Keratinocyte (primary cell): ENCODE data around the gene RFTN1. TPM values are rescaled to one million over a fixed set of nuclear protein-coding genes. Genes with fewer than 3 reads are reported as not detected.

Experiments
- DNase-seq: peaks from one replicate; pipeline ENCODE4 v3.0.0-alpha.2; 2011; ENCODE audit warnings: low read depth, missing footprints, low spot score
- FAIRE-seq: peaks from 2 replicates; lab custom pipeline; 2011; peaks lifted over from hg19 to GRCh38; lab: Jason Lieb, UNC
- H2AFZ ChIP-seq: 2 replicates; pipeline ENCODE4 v1.6.0; 2012; ENCODE audit warnings: low read length, control low read depth, inconsistent platforms; ENCODE audit not compliant: control insufficient read depth
- H3K27ac ChIP-seq: 2 replicates; pipeline ENCODE4 v1.5.1; 2011; ENCODE audit warnings: low read length; ENCODE audit not compliant: control insufficient read depth, insufficient read depth
- H3K27me3 ChIP-seq: 3 replicates; pipeline ENCODE4 v1.6.0; 2011; ENCODE audit warnings: low read length; ENCODE audit not compliant: control insufficient read depth, insufficient read depth; ENCODE audit errors: extremely low read depth
- H3K36me3 ChIP-seq, 2 experiments: 2 replicates in 1 of 2; 3 replicates in 1 of 2; pipeline ENCODE4 v1.5.1; 2011; ENCODE audit warnings: low read length in 2 of 2, mild to moderate bottlenecking in 1 of 2; ENCODE audit not compliant: control insufficient read depth in 2 of 2, insufficient read depth in 2 of 2; ENCODE audit errors: extremely low read depth in 1 of 2
- H3K4me1 ChIP-seq: 3 replicates; pipeline ENCODE4 v1.5.1; 2011; ENCODE audit warnings: low read length; ENCODE audit not compliant: control insufficient read depth, insufficient read depth; ENCODE audit errors: extremely low read depth
- H3K4me2 ChIP-seq: 3 replicates; pipeline ENCODE4 v1.6.0; 2011; ENCODE audit warnings: low read depth, low read length; ENCODE audit not compliant: control insufficient read depth, insufficient read depth; ENCODE audit errors: extremely low read depth
- H3K4me3 ChIP-seq, 3 experiments: fragments of 200-600 bp in 1 of 3; sonication (generic) in 1 of 3; 2 replicates in 2 of 3; 3 replicates in 1 of 3; pipeline ENCODE4 v1.5.1; 2011 to 2016; ENCODE audit warnings: low read length in 3 of 3, mild to moderate bottlenecking in 3 of 3, control low read depth in 2 of 3, inconsistent platforms in 1 of 3, low read depth in 1 of 3, mixed read lengths in 1 of 3, mixed run types in 1 of 3, moderate library complexity in 1 of 3; ENCODE audit not compliant: control insufficient read depth in 2 of 3, insufficient read depth in 2 of 3; ENCODE audit errors: extremely low read depth in 1 of 3
- H3K79me2 ChIP-seq: 2 replicates; pipeline ENCODE4 v1.6.0; 2012; ENCODE audit warnings: low read length; ENCODE audit not compliant: control insufficient read depth, insufficient read depth
- H3K9ac ChIP-seq: 3 replicates; pipeline ENCODE4 v1.6.0; 2011; ENCODE audit warnings: low read length; ENCODE audit not compliant: control insufficient read depth, insufficient read depth; ENCODE audit errors: extremely low read depth
- H3K9me1 ChIP-seq: 3 replicates; pipeline ENCODE4 v1.6.0; 2011; ENCODE audit warnings: low read length; ENCODE audit not compliant: control insufficient read depth, insufficient read depth; ENCODE audit errors: extremely low read depth
- H3K9me3 ChIP-seq: 2 replicates; pipeline ENCODE4 v1.5.1; 2012; ENCODE audit warnings: low read depth, low read length; ENCODE audit not compliant: control insufficient read depth
- H4K20me1 ChIP-seq: 3 replicates; pipeline ENCODE4 v1.6.0; 2011; ENCODE audit warnings: low read length; ENCODE audit not compliant: control insufficient read depth, insufficient read depth; ENCODE audit errors: extremely low read depth
- EZH2 ChIP-seq: IDR thresholded peaks from one replicate; pipeline ENCODE4 v1.6.1; 2012; ENCODE audit warnings: inconsistent platforms, mild to moderate bottlenecking, low read length, moderate library complexity
- dilution Hi-C: fragments of 300-500 bp; cut with MboI; formaldehyde crosslinking; loops from one replicate; pipeline ENCODE4 v1.7.0; 2020; ENCODE audit warnings: low sequenced_read_pairs; ENCODE audit not compliant: extremely low pct_ligation_motif_present
- polyA plus RNA-seq, 5 experiments: library from polyadenylated mRNA; depleted of rRNA in 3 of 5; stranded (reverse) in 3 of 5; stranded (forward) in 1 of 5; unstranded in 1 of 5; fragments of >200 nt; gene quantifications; 1 replicate in 1 of 5; 2 replicates in 3 of 5; 3 replicates in 1 of 5; pipeline versions ENCODE4 v1.2.1 to v1.2.3, GENCODE V29; 2011 to 2012; ENCODE audit warnings: missing spikeins in 2 of 5, low read depth in 1 of 5, low replicate concordance in 1 of 5
- TF ChIP-seq, protein P1 (sequence below), 3 experiments: IDR thresholded peaks in 1 of 3; conservative IDR thresholded peaks in 1 of 3; optimal IDR thresholded peaks in 1 of 3; 2 replicates in 2 of 3; 3 replicates in 1 of 3; pipeline versions ENCODE3 to v1.5.1; 2011; ENCODE audit warnings: low read length in 3 of 3, mild to moderate bottlenecking in 3 of 3, moderate library complexity in 2 of 3, control low read depth in 1 of 3, inconsistent platforms in 1 of 3; ENCODE audit not compliant: insufficient read depth in 2 of 3; ENCODE audit errors: extremely low read depth in 1 of 3

RFTN1 gene
- polyA plus RNA-seq, 1 donor (not counting 4 experiments of a cell fraction or from before 2014, with no cell fraction given): 18.0 TPM

DNA sequence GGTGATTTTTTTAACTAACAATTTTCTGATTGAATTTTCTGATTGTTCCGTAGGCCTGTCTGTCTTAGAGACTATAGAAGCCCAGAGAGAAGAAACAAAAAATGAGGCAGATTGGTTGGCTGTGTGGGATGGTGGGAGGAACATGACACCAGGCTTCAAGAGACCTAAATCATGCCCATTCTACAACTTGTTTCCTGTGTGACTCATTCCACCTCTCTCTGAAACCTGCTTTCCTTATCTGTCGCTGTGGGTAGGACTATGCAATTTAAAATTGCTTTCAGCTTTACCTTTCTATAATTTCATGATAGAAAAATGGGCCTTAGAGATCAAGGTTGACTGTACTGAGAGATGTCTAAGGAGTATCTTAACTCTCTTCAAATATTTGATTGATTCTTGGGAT, 203.9 kb downstream of the RFTN1 start:
- peaks cover 6 to 8% of the 10 kb centered on the region in 2 experiments for H3K36me3 ChIP-seq
- H3K4me3 ChIP-seq: no peak overlapping the region
- H4K20me1 ChIP-seq: no peaks in the 10 kb centered on the region
- no peaks in the 10 kb centered on the region for H3K79me2 ChIP-seq
- no peaks in the 10 kb centered on the region for H3K9me3 ChIP-seq
- H3K9ac ChIP-seq: no peak overlapping the region
- H3K9me1 ChIP-seq: no peaks in the 10 kb centered on the region
- no peak for DNase-seq
- TF ChIP-seq, protein P1, sequence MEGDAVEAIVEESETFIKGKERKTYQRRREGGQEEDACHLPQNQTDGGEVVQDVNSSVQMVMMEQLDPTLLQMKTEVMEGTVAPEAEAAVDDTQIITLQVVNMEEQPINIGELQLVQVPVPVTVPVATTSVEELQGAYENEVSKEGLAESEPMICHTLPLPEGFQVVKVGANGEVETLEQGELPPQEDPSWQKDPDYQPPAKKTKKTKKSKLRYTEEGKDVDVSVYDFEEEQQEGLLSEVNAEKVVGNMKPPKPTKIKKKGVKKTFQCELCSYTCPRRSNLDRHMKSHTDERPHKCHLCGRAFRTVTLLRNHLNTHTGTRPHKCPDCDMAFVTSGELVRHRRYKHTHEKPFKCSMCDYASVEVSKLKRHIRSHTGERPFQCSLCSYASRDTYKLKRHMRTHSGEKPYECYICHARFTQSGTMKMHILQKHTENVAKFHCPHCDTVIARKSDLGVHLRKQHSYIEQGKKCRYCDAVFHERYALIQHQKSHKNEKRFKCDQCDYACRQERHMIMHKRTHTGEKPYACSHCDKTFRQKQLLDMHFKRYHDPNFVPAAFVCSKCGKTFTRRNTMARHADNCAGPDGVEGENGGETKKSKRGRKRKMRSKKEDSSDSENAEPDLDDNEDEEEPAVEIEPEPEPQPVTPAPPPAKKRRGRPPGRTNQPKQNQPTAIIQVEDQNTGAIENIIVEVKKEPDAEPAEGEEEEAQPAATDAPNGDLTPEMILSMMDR (optimal IDR thresholded peaks at IDR 0.05 in 1 of 3, IDR thresholded peaks at IDR 0.05 in 1 of 3, conservative IDR thresholded peaks at IDR 0.05 in 1 of 3; ENCODE audit: extremely low read depth in 1 of 3, insufficient read depth in 2 of 3, low read length in 3 of 3): no peak
- no peak for TF ChIP-seq EZH2
- no peak overlapping the region for H3K27ac ChIP-seq
- no peaks in the 10 kb centered on the region for H3K27me3 ChIP-seq
- no peak overlapping the region for H2AFZ ChIP-seq
- dilution Hi-C loops: no loop called here
- peaks cover 11% of the 10 kb centered on the region for H3K4me1 ChIP-seq
- H3K4me2 ChIP-seq: peak overlapping the region; percentile 25
- FAIRE-seq: peak; percentile 5

DNA sequence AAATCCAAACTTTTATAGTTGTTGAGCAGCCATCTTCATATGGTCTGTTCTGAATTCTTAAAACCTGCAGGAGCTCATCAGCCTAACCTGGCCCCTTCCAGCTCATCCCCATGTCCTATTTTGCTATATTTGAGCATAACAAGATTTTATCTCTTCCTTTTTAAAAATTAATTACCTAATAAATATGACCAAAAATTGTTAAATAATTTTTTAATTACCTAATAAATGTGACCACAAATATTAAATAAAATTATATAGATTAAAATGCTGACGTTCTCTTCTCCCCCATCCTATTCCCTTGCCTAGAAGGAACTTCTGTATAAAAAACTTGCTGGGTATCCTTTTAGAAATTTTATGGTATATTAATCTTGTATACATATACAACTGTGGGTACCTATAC, 204.8 kb downstream of the RFTN1 start:
- H3K4me2 ChIP-seq: no peak overlapping the region
- H3K27me3 ChIP-seq: no peaks in the 10 kb centered on the region
- peaks cover 11% of the 10 kb centered on the region for H3K4me1 ChIP-seq
- no peak overlapping the region for H3K27ac ChIP-seq
- H3K79me2 ChIP-seq: no peaks in the 10 kb centered on the region
- DNase-seq (no peak), FAIRE-seq (no peak)
- H3K36me3 ChIP-seq: peaks cover 6 to 12% of the 10 kb centered on the region in 2 experiments
- H3K4me3 ChIP-seq: no peak overlapping the region
- H3K9ac ChIP-seq: no peak overlapping the region
- TF ChIP-seq EZH2: no peak
- TF ChIP-seq, protein P1 (optimal IDR thresholded peaks at IDR 0.05 in 1 of 3, IDR thresholded peaks at IDR 0.05 in 1 of 3, conservative IDR thresholded peaks at IDR 0.05 in 1 of 3; ENCODE audit: extremely low read depth in 1 of 3, insufficient read depth in 2 of 3, low read length in 3 of 3): no peak
- no peaks in the 10 kb centered on the region for H3K9me1 ChIP-seq
- dilution Hi-C loops: no loop called here
- no peak overlapping the region for H2AFZ ChIP-seq
- H4K20me1 ChIP-seq: no peaks in the 10 kb centered on the region
- no peaks in the 10 kb centered on the region for H3K9me3 ChIP-seq
